Astrocyte (in vitro differentiated cells and primary cell): ENCODE data around the gene JPH4.

Experiments
- CTCF ChIP-seq: IDR thresholded peaks from 2 replicates; pipeline ENCODE4 v1.5.1; 2011; ENCODE audit warnings: low read depth, mild to moderate bottlenecking, inconsistent platforms, low read length, moderate library complexity; ENCODE audit not compliant: insufficient read depth
- EZH2 ChIP-seq: IDR thresholded peaks from 2 replicates; pipeline ENCODE4 v1.6.1; 2012; ENCODE audit warnings: mild to moderate bottlenecking, low read length, inconsistent platforms; ENCODE audit not compliant: insufficient read depth

DNA sequence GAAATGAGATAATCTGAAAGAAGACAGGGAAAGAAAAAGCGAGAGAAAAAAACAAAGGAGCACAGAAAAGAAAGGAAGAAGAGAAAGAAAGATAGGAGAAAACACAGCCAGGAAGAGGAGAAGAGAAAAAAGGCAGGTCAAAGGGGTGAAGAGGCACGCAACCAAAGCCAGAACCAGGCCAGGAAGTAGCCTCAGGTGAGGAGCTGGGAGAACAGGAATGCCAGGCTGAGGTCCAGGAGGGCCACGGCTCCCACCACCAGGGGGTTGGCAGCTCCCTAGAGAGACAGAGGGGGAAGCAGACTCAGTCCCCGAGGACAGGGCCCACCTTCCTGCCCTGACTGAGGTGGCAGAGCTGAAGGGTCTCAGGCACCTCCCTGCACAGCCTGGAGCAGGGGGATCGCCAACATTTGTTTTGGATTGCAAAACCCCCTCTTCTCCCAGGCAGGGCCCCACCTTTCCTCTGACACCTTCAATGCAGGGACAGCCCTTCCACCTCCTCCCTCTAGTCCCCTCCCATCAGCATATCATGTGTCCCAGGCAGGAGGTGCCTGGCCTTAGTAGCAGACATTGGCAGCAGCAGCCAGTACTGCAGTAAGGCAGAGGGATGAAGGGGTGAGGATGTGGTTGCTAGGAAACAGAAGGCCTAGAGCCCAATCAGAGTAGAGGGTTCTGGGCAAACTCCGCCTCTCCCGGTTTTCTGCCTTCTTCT is 9.0 kb downstream of the JPH4 start:
- no peak for TF ChIP-seq CTCF
- TF ChIP-seq EZH2: no peak
